ENCODE results near the gene SAMD10. TPM values are rescaled to one million over a fixed set of nuclear protein-coding genes. Genes with fewer than 3 reads are reported as not detected.
"Not testable (repeated sequence)": the region's sequence is repeated elsewhere in the genome, so short reads cannot be mapped to it uniquely, and the experiment has no call there.

The SAMD10 gene
- polyA plus RNA-seq, 1 of the 3 experiments (the other 2 are of a cell fraction), result 11.6 TPM

- H4K20me1 ChIP-seq (ENCODE audit: insufficient read depth), result no peaks in the 10 kb centered on the region
- peaks cover 4% of the 10 kb centered on the region for H3F3A ChIP-seq (replicated peaks; ENCODE audit: insufficient read depth)
- H3K9me2 ChIP-seq, result no peaks in the 10 kb centered on the region
- no peak overlapping the region for H3K9ac ChIP-seq
- H3K27me3 ChIP-seq (ENCODE audit: insufficient read depth), result no peaks in the 10 kb centered on the region
- peaks cover 4% of the 10 kb centered on the region; the same call in 1 of the 2 replicates for H3K79me2 ChIP-seq (ENCODE audit: insufficient read depth)
- no peak overlapping the region for H3K4me2 ChIP-seq
- no peak overlapping the region for H3K4me3 ChIP-seq (ENCODE audit: low read depth in 2 of 2, low read length in 1 of 2)
- no peak overlapping the region for H3K27ac ChIP-seq (ENCODE audit: low read depth in 2 of 2, low read length in 1 of 2)
- 100% methylated on average over 2 of the region's 2 CpGs for WGBS (ENCODE audit: low lambda C conversion rate)
- peaks cover 36 to 42% of the 10 kb centered on the region in 2 experiments for H3K36me3 ChIP-seq (replicated peaks in 1 of 2; ENCODE audit: control insufficient read depth in 1 of 2, insufficient read depth in 2 of 2, low read length in 1 of 2)
- no peak for TF ChIP-seq MAX (IDR thresholded peaks at IDR 0.05; ENCODE audit: low read depth)
- no peak for TF ChIP-seq CTCF (IDR thresholded peaks at IDR 0.05)
- TF ChIP-seq IRF3 (IDR thresholded peaks at IDR 0.05; ENCODE audit: low read depth, low read length), result no peak
- no peak for TF ChIP-seq TEAD4 (IDR thresholded peaks at IDR 0.05; ENCODE audit: borderline replicate concordance, insufficient read depth)
- no peak for TF ChIP-seq RFX5 (IDR thresholded peaks at IDR 0.05; ENCODE audit: low read length)
- no peak for TF ChIP-seq YY1 (IDR thresholded peaks at IDR 0.05; ENCODE audit: low read depth)
- no peak for TF ChIP-seq PBX3 (IDR thresholded peaks at IDR 0.05)
- DNase-seq, result no peak
- no peak overlapping the region for H2AFZ ChIP-seq (ENCODE audit: low read depth)
- ChIA-PET POLR2A (no interaction called here), CTCF (no interaction called here)
- H3K4me1 ChIP-seq (ENCODE audit: control insufficient read depth in 1 of 2, insufficient read depth in 2 of 2, low read depth in 1 of 2, low read length in 1 of 2), result no peaks in the 10 kb centered on the region
- H3K9me3 ChIP-seq, result no peaks in the 10 kb centered on the region
Observed at GRCh38 chr20:64015635-64016034, 36.2 kb upstream of the SAMD10 start.

GRCh38 chr20:64012385-64013154, 33.1 kb upstream of the SAMD10 start:
- H3K27ac ChIP-seq (ENCODE audit: low read depth in 2 of 2, low read length in 1 of 2); H3F3A ChIP-seq (replicated peaks; ENCODE audit: insufficient read depth); CTCF ChIA-PET; H2AFZ ChIP-seq (ENCODE audit: low read depth); DNase-seq; H3K9ac ChIP-seq; H3K4me2 ChIP-seq; H4K20me1 ChIP-seq (ENCODE audit: insufficient read depth); POLR2A ChIA-PET; H3K4me1 ChIP-seq (ENCODE audit: control insufficient read depth in 1 of 2, insufficient read depth in 2 of 2, low read depth in 1 of 2, low read length in 1 of 2); H3K27me3 ChIP-seq (ENCODE audit: insufficient read depth); H3K9me2 ChIP-seq; H3K9me3 ChIP-seq; H3K4me3 ChIP-seq (ENCODE audit: low read depth in 2 of 2, low read length in 1 of 2): not testable (repeated sequence)
- 90% methylated on average over 14 of the region's 20 CpGs for WGBS (ENCODE audit: low lambda C conversion rate)
- Histone ChIP-seq H3K79me2 (ENCODE audit: insufficient read depth) (peaks cover 17% of the 10 kb centered on the region), H3K36me3 (replicated peaks in 1 of 2; ENCODE audit: control insufficient read depth in 1 of 2, insufficient read depth in 2 of 2, low read length in 1 of 2) (peaks cover 44 to 47% of the 10 kb centered on the region in 2 experiments)
